ENCODE data around the gene TMTC2.

Gene TMTC2

DNA sequence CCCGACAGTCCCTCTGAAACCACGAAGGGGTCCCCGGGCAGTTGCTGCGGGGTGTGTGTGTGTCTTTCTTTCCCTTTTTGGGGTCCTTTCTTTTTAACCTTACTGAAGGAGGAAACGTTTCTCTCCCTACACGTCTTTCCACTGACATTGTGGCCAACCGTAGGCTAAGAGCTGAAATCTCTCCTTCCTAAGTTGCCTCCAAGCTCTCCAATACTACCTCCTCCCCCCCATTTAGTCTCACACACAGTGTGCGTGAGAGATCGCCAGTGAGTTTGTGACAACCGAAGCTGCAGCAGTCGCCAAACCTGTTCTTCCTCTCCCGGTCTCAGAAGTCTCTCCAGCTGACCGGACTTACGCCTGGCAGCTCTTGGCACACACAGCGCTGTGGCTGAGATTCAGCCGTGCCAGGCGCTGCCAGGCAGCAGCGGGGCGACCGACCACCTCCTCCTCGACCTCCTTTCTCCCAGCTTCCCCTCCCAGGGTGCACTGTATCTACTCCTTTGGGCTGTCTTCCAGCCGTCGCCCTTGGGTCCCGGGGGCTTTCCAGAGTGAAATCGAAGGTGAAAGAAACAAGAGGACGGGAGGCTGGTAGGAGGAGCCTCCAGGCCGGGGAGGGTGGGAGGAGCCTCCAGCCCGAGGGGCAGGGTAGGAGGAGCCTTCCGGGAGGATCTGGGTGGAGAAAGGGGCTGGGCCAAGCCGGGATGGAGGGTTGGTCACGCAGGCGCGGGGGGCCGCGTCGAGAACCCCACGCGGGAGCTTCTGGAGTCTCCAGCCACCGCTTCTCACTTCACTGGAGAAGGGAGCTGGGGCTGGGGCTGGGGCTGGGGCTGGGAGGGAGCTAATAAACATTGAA, at the start of gene TMTC2:
TSS of gene TMTC2 (plus strand) at position 739 of the 853 bp plus-strand sequence.
- no peak for TF ChIP-seq EZH2phosphoT487 (IDR thresholded peaks at IDR 0.05; ENCODE audit: low read depth)
- TF ChIP-seq, protein P1, sequence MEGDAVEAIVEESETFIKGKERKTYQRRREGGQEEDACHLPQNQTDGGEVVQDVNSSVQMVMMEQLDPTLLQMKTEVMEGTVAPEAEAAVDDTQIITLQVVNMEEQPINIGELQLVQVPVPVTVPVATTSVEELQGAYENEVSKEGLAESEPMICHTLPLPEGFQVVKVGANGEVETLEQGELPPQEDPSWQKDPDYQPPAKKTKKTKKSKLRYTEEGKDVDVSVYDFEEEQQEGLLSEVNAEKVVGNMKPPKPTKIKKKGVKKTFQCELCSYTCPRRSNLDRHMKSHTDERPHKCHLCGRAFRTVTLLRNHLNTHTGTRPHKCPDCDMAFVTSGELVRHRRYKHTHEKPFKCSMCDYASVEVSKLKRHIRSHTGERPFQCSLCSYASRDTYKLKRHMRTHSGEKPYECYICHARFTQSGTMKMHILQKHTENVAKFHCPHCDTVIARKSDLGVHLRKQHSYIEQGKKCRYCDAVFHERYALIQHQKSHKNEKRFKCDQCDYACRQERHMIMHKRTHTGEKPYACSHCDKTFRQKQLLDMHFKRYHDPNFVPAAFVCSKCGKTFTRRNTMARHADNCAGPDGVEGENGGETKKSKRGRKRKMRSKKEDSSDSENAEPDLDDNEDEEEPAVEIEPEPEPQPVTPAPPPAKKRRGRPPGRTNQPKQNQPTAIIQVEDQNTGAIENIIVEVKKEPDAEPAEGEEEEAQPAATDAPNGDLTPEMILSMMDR (IDR thresholded peaks at IDR 0.05; ENCODE audit: low read depth, low read length): no peak
- Histone ChIP-seq H3K4me2 (ENCODE audit: low read length) (peak within 1 kb of the TSS; percentile 93), H3K27ac (ENCODE audit: low read length) (peak within 1 kb of the TSS; percentile 38), H3K36me3 (replicated peaks; ENCODE audit: low read depth, low read length) (no peaks in the 10 kb centered on the region), H3K79me2 (ENCODE audit: low read length) (no peaks in the 10 kb centered on the region), H2AFZ (ENCODE audit: low read depth, low read length) (peak within 1 kb of the TSS; percentile 90), H3K4me1 (ENCODE audit: low read length) (peaks cover 21% of the 10 kb centered on the region), H3K9ac (ENCODE audit: low read length) (peak within 1 kb of the TSS; percentile 65), H3K27me3 (ENCODE audit: low read depth, low read length) (peaks cover 9% of the 10 kb centered on the region; the same call in 1 of the 2 replicates), H3K4me3 (ENCODE audit: low read length) (peak within 1 kb of the TSS; percentile 87), H3K9me3 (ENCODE audit: insufficient read depth, low read length) (no peaks in the 10 kb centered on the region), H4K20me1 (ENCODE audit: insufficient read depth, low read length) (no peaks in the 10 kb centered on the region)

DNA sequence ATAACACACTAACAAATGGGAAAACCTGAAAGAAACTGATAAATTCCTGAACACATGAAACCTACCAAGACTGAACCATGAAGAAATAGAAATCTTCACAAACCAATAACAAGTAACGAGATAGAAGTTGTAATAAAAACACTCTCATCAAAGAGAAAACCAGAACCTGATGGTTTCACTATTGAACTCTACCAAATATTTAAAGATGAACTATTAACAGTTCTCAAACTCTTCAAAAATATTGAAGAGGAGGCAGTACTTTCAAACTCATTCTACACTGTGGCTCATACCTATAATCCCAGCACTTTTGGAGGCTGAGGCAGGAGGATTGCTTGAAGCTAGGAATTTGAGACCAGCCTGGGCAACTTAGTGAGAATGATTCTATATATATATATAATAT, 48.4 kb upstream of the TMTC2 start:
- H3K27ac ChIP-seq (ENCODE audit: low read length): no peak overlapping the region
- H3K27me3 ChIP-seq (ENCODE audit: low read depth, low read length): no peaks in the 10 kb centered on the region
- TF ChIP-seq, protein P1 (IDR thresholded peaks at IDR 0.05; ENCODE audit: low read depth, low read length): no peak
- TF ChIP-seq EZH2phosphoT487 (IDR thresholded peaks at IDR 0.05; ENCODE audit: low read depth): no peak
- no peaks in the 10 kb centered on the region for H3K4me1 ChIP-seq (ENCODE audit: low read length)
- H2AFZ ChIP-seq (ENCODE audit: low read depth, low read length): peak overlapping the region; percentile 77
- no peaks in the 10 kb centered on the region for H4K20me1 ChIP-seq (ENCODE audit: insufficient read depth, low read length)
- H3K9me3 ChIP-seq (ENCODE audit: insufficient read depth, low read length): no peaks in the 10 kb centered on the region
- no peaks in the 10 kb centered on the region for H3K79me2 ChIP-seq (ENCODE audit: low read length)
- H3K4me3 ChIP-seq (ENCODE audit: low read length): no peak overlapping the region
- no peaks in the 10 kb centered on the region for H3K36me3 ChIP-seq (replicated peaks; ENCODE audit: low read depth, low read length)
- H3K4me2 ChIP-seq (ENCODE audit: low read length): no peak overlapping the region
- no peak overlapping the region for H3K9ac ChIP-seq (ENCODE audit: low read length)

DNA sequence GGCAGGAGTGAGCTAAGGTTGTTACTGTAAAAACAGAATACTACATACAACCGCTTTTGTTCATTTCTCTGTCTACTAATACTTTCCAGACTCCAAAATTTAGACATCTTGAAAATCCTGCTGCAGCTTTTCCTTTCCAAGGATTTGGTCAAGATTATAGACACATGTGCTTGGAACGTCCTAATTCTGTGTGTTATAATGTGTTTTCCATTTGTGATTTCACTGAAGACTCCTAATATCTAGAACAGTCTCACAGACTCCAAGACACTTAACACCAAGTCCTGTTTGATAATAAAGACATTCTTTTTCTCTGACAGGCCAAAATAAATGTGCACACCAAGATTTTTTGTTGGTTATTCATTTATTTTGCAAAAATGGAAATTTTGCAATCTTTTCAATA, 41.8 kb upstream of the TMTC2 start:
- Histone ChIP-seq H2AFZ (ENCODE audit: low read depth, low read length) (no peak overlapping the region), H3K36me3 (replicated peaks; ENCODE audit: low read depth, low read length) (no peaks in the 10 kb centered on the region), H3K79me2 (ENCODE audit: low read length) (no peaks in the 10 kb centered on the region), H3K4me2 (ENCODE audit: low read length) (no peak overlapping the region), H3K27ac (ENCODE audit: low read length) (no peak overlapping the region), H3K9ac (ENCODE audit: low read length) (no peak overlapping the region), H3K27me3 (ENCODE audit: low read depth, low read length) (no peaks in the 10 kb centered on the region), H3K4me1 (ENCODE audit: low read length) (peaks cover 2% of the 10 kb centered on the region; the same call in 1 of the 2 replicates), H4K20me1 (ENCODE audit: insufficient read depth, low read length) (no peaks in the 10 kb centered on the region), H3K9me3 (ENCODE audit: insufficient read depth, low read length) (no peaks in the 10 kb centered on the region), H3K4me3 (ENCODE audit: low read length) (no peak overlapping the region)
- no peak for TF ChIP-seq EZH2phosphoT487 (IDR thresholded peaks at IDR 0.05; ENCODE audit: low read depth)
- TF ChIP-seq, protein P1 (IDR thresholded peaks at IDR 0.05; ENCODE audit: low read depth, low read length): no peak

DNA sequence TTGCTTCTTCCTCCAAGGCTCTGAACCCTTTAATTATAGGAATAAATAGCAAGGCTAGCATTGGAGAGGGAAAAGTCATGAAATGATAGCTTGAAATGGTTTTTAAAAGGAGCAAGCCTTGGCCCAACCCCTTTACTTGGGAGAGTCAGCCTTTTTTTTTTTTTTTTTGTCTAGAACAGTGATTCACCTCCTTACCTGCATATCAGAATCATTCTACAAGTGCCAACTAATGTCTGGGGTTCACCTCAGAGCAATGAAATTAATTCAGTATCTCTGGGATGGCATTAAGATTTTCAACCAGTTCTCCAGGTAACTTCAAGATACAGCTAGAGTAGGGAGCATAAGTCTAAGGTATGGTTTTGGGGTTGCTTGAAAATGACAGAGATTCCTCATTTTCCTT, 41.3 kb upstream of the TMTC2 start:
- Histone ChIP-seq H3K27me3 (ENCODE audit: low read depth, low read length) (no peaks in the 10 kb centered on the region), H3K4me2 (ENCODE audit: low read length) (no peak overlapping the region), H3K9ac (ENCODE audit: low read length) (no peak overlapping the region), H4K20me1 (ENCODE audit: insufficient read depth, low read length) (no peaks in the 10 kb centered on the region), H2AFZ (ENCODE audit: low read depth, low read length) (no peak overlapping the region), H3K79me2 (ENCODE audit: low read length) (no peaks in the 10 kb centered on the region), H3K4me1 (ENCODE audit: low read length) (peaks cover 3% of the 10 kb centered on the region; the same call in 1 of the 2 replicates), H3K27ac (ENCODE audit: low read length) (no peak overlapping the region), H3K9me3 (ENCODE audit: insufficient read depth, low read length) (no peaks in the 10 kb centered on the region), H3K4me3 (ENCODE audit: low read length) (no peak overlapping the region), H3K36me3 (replicated peaks; ENCODE audit: low read depth, low read length) (no peaks in the 10 kb centered on the region)
- TF ChIP-seq, protein P1 (IDR thresholded peaks at IDR 0.05; ENCODE audit: low read depth, low read length): no peak
- no peak for TF ChIP-seq EZH2phosphoT487 (IDR thresholded peaks at IDR 0.05; ENCODE audit: low read depth)
